Pancreas (tissue), 10 donors: Measurements from ENCODE around the gene TICAM1. TPM values are rescaled to one million over a fixed set of nuclear protein-coding genes. Genes with fewer than 3 reads are reported as not detected.
"Not testable (repeated sequence)": the region's sequence is repeated elsewhere in the genome, so short reads cannot be mapped to it uniquely, and the experiment has no call there.

Source experiments
- ATAC-seq, 4 donors: fragments of 200-7000 bp; cut with Tn5 transposase; one replicate each; pipeline versions ENCODE4 v1.8.0 to v1.9.1; 2020; ENCODE audit warnings: mild to moderate bottlenecking in 4 of 4, moderate library complexity in 4 of 4
- DNase-seq, 6 donors: peaks; one replicate each; pipeline ENCODE4 v3.0.0-alpha.2; 2020
- FAIRE-seq: peaks from 2 replicates; lab custom pipeline; 2012; peaks lifted over from hg19 to GRCh38; lab: Jason Lieb, UNC
- H3K27ac ChIP-seq, 4 donors: fragments of 200-600 bp; sonication (generic); 1 replicate in 3 of 4; 2 replicates in 1 of 4; pipeline versions ENCODE4 v1.5.0 to v1.8.0; 2020
- H3K27me3 ChIP-seq, 4 donors: fragments of 200-600 bp; one replicate each; pipeline ENCODE4 v1.8.0; 2021
- H3K36me3 ChIP-seq, 3 donors: fragments of 200-600 bp; sonication (generic) in 1 of 3; one replicate each; pipeline versions ENCODE4 v1.5.0 to v1.8.0; 2020 to 2021
- H3K4me1 ChIP-seq, 3 donors: fragments of 200-600 bp; one replicate each; pipeline ENCODE4 v1.8.0; 2021
- H3K4me3 ChIP-seq, 4 donors: fragments of 200-600 bp; sonication (generic) in 2 of 4; one replicate each; pipeline versions ENCODE4 v1.5.0 to v1.8.0; 2020 to 2021
- H3K9me3 ChIP-seq, 4 donors: fragments of 200-600 bp; one replicate each; pipeline ENCODE4 v1.8.0; 2021
- WGBS, 2 donors: extraction: QIAGEN DNeasy Blood & Tissue Kit; methylation state at CpG; one replicate each; pipeline ENCODE4 v1.1.7; 2013; 5-methylcytosine and 5-hydroxymethylcytosine counted together
- intact Hi-C, 3 donors: fragments of 100-400 bp; cut with DNase I; formaldehyde crosslinking; loops; one replicate each; pipeline versions ENCODE4 v1.11.1 to v1.14.2; 2022
- polyA plus RNA-seq, 2 donors: library from polyadenylated mRNA; stranded (reverse); fragments of 200-250 nt; gene quantifications; one replicate each; pipeline ENCODE4 v1.2.3, GENCODE V29; 2013
- total RNA-seq, 6 donors: library from RNA; stranded (reverse); fragmentation: NEBNext Ultra II Directional in 4 of 6; extraction: Animal tissue kit (Norgen Biotek cat#: 25700) in 4 of 6; gene quantifications; one replicate each; pipeline versions ENCODE4 v1.2.1 to v1.2.4, GENCODE V29; 2021 to 2023
- TF ChIP-seq, protein P1 (sequence below), 4 donors: fragments of 200-600 bp; sonication (generic) in 3 of 4; IDR thresholded peaks; one replicate each; pipeline versions ENCODE4 v1.5.0 to v1.8.0; 2021; ENCODE audit warnings: antibody characterized with exemption in 4 of 4
- donor health status: healthy with polysubstance abuse.
- donor health status: DM: no; HTN: no; CAD: no; lungs with moderate emphysema.
- donor health status: DM: no; HTN: no; CAD: no.
- donor health status: control.
- donor health status: control.
- donor health status: Bipolar disorder and iron deficiency.
- donor health status: DM: yes; HTN: yes; CAD: no.
- donor health status: DM: no; HTN: no; CAD: no.
- donor health status: DM: no; HTN: no; CAD: no.
- donor health status: DM: yes; HTN: yes; CAD: no.

Gene TICAM1
- total and polyA plus RNA-seq, 8 donors: 4.9 to 14.1 (median 7.8) TPM

DNA sequence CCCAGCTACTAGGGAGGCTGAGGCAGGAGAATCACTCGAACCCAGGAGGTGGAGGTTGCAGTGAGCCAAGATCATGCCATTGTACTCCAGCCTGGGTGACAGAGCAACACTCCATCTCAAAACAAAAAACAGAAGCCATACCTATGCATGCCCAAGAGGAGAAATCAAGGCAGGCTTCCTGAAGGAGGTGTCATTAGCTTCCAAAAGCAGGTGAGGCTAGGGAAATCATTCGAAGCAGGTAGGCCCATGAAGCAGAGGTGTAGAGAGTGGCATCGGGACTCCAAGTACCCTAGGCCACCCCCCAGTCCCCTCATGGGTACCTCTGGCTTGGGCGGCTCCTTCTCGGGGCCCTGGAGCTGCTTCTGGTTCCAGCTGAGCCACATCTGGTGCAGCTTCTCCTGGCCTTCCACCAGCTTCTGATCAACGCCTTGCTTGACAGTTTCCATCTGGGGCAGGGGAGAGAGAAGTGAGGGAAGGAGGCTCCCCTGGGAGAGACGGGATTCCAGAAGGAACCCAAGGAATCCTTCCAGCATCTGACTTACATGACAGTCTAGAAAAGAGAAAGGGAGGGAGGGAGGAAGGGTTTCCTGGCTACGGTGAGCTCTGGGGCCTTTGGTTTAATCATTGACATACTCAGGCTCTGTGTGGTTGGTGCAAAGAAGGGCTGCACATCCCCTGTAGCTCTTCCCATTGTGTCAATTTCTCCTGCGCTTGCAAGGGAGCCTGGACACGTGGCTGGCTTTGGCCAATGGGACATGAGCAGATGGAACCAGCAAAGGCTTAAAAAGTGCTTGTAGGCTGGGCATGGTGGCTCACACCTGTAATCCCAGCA, 13.1 kb upstream of the TICAM1 start:
- FAIRE-seq (no peak), DNase-seq (no peak), ATAC-seq (peak in 3 of 4 donors; percentile 34 to 65 (median 62))
- Histone ChIP-seq H3K27me3 (no peaks in the 10 kb centered on the region), H3K4me1 (no peaks in the 10 kb centered on the region), H3K9me3 (no peaks in the 10 kb centered on the region), H3K36me3 (peaks cover 0 to 9% (median 5%) of the 10 kb centered on the region in 3 donors), H3K27ac (peak overlapping the region in 1 of 4 donors; percentile 13), H3K4me3 (no peak overlapping the region)
- TF ChIP-seq, protein P1, sequence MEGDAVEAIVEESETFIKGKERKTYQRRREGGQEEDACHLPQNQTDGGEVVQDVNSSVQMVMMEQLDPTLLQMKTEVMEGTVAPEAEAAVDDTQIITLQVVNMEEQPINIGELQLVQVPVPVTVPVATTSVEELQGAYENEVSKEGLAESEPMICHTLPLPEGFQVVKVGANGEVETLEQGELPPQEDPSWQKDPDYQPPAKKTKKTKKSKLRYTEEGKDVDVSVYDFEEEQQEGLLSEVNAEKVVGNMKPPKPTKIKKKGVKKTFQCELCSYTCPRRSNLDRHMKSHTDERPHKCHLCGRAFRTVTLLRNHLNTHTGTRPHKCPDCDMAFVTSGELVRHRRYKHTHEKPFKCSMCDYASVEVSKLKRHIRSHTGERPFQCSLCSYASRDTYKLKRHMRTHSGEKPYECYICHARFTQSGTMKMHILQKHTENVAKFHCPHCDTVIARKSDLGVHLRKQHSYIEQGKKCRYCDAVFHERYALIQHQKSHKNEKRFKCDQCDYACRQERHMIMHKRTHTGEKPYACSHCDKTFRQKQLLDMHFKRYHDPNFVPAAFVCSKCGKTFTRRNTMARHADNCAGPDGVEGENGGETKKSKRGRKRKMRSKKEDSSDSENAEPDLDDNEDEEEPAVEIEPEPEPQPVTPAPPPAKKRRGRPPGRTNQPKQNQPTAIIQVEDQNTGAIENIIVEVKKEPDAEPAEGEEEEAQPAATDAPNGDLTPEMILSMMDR (IDR thresholded peaks at IDR 0.05): no peak
- WGBS, 2 donors: 80 to 82% methylated on average over 10 of the region's 10 CpGs
- intact Hi-C loops: no loop called here

- WGBS, 2 donors: 93 to 99% methylated on average over 6 of the region's 6 CpGs
- peaks cover 0 to 14% (median 12%) of the 10 kb centered on the region in 3 donors for H3K36me3 ChIP-seq
- ATAC-seq: no peak
- no peaks in the 10 kb centered on the region for H3K27me3 ChIP-seq
- intact Hi-C loops: no loop called here
- FAIRE-seq: no peak
- H3K9me3 ChIP-seq: no peaks in the 10 kb centered on the region
- TF ChIP-seq, protein P1 (IDR thresholded peaks at IDR 0.05): no peak
- DNase-seq: no peak
- no peaks in the 10 kb centered on the region for H3K4me1 ChIP-seq
- no peak overlapping the region for H3K27ac ChIP-seq
- no peak overlapping the region for H3K4me3 ChIP-seq
These were observed 12.1 kb upstream of the TICAM1 start for GRCh38 chr19:4843647-4843965.

- no peak overlapping the region for H3K4me3 ChIP-seq
- FAIRE-seq (no peak), DNase-seq (peak in 1 of 6 donors; percentile 55), ATAC-seq (no peak)
- H3K4me1 ChIP-seq: no peaks in the 10 kb centered on the region
- no peak overlapping the region for H3K27ac ChIP-seq
- intact Hi-C loops: no loop called here
- peaks cover 0 to 9% (median 6%) of the 10 kb centered on the region in 3 donors for H3K36me3 ChIP-seq
- no peaks in the 10 kb centered on the region for H3K27me3 ChIP-seq
- WGBS, 2 donors: 92 to 93% methylated on average over 17 of the region's 17 CpGs
- H3K9me3 ChIP-seq: no peaks in the 10 kb centered on the region
- TF ChIP-seq, protein P1 (IDR thresholded peaks at IDR 0.05): no peak
These were observed 7.7 kb upstream of the TICAM1 start for GRCh38 chr19:4839192-4839591.

- WGBS, 2 donors: 72 to 74% methylated on average over 5 of the region's 5 CpGs
- peaks cover 6 to 28% (median 8%) of the 10 kb centered on the region in 3 donors for H3K4me1 ChIP-seq
- ATAC-seq (no peak), FAIRE-seq (no peak), DNase-seq (no peak)
- no peaks in the 10 kb centered on the region for H3K9me3 ChIP-seq
- no peak overlapping the region for H3K4me3 ChIP-seq
- H3K27me3 ChIP-seq: no peaks in the 10 kb centered on the region
- H3K36me3 ChIP-seq: no peaks in the 10 kb centered on the region
- H3K27ac ChIP-seq: no peak overlapping the region
- TF ChIP-seq, protein P1 (IDR thresholded peaks at IDR 0.05): no peak
- intact Hi-C loops: no loop called here
These were observed 1.3 kb upstream of the TICAM1 start for GRCh38 chr19:4832776-4833175.

DNA sequence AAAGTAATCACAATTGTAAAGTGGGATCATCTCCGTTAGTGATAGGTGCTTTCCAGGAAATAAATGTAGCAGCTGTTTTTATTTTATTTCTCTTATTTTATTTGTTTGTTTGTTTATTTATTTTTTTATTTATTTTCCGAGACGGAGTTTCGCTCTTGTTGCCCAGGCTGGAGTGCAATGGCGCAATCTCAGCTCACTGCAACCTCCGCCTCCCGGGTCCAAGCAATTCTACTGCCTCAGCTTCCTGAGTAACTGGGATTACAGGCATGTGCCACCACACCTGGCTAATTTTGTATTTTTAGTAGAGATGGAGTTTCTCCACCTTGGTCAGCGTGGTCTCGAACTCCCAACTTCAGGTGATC, 448 bp upstream of the TICAM1 start:
- ATAC-seq, H3K27me3 ChIP-seq, intact Hi-C loops, H3K9me3 ChIP-seq, FAIRE-seq, DNase-seq, H3K36me3 ChIP-seq: not testable (repeated sequence)
- peak overlapping the region; percentile 62 to 92 (median 90) for H3K4me3 ChIP-seq
- peaks cover 6 to 30% (median 8%) of the 10 kb centered on the region in 3 donors for H3K4me1 ChIP-seq
- WGBS, 2 donors: 20 to 23% methylated on average over 9 of the region's 9 CpGs
- peak overlapping the region; percentile 90 to 96 (median 92) for H3K27ac ChIP-seq
